Measurements from ENCODE around the gene LRRK1. TPM values are rescaled to one million over a fixed set of nuclear protein-coding genes. Genes with fewer than 3 reads are reported as not detected.

The LRRK1 gene
- polyA plus RNA-seq, 2 of the 4 experiments (the other 2 are of a cell fraction): 12.2 to 17.7 TPM

DNA sequence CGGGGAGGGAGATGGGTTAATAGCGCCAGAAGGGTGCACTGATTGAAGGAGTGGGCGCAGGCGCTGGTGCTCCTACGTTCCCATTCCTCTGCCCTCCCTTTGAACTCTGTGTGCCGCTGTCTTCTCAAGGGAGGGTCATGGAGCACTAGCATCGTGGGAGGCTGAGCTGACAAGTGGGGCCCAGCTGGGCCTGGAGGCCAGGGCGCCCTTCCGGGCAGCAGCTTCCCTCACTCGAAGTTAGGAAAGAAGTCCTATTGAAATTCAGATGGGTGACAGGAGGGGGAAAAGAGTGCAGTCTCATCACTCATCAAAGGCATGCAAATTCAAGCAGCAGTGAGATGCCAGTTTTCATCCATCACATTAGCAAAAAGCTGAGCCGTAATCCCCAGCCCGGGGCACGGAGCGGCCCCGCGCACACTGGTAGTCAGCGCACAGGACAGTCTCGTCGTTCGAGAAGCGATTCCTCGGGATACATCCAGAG is 128.2 kb downstream of the LRRK1 start:
- 89% methylated on average over 22 of the region's 22 CpGs for WGBS (ENCODE audit: missing lambda C conversion rate)
- no peak for TF ChIP-seq MYC (IDR thresholded peaks at IDR 0.05; ENCODE audit: borderline replicate concordance, low read length)
- TF ChIP-seq NFE2L2 (conservative IDR thresholded peaks at IDR 0.05; ENCODE audit: low read length): no peak
- no peak for TF ChIP-seq MAFK (IDR thresholded peaks at IDR 0.05; ENCODE audit: partially characterized antibody)
- TF ChIP-seq MAZ (IDR thresholded peaks at IDR 0.05; ENCODE audit: borderline replicate concordance, low read depth, low read length): no peak
- TF ChIP-seq ZNF302 (CRISPR knock-in tag; IDR thresholded peaks at IDR 0.05): no peak
- no peak for TF ChIP-seq JUNB (IDR thresholded peaks at IDR 0.05)
- TF ChIP-seq RAD21 (conservative IDR thresholded peaks at IDR 0.05 in 1 of 2, IDR thresholded peaks at IDR 0.05 in 1 of 2): no peak
- no peaks in the 10 kb centered on the region for H3K4me1 ChIP-seq
- ATAC-seq: no peak
- no peak for FAIRE-seq
- DNase-seq (ENCODE audit: low read depth in 1 of 2, low spot score in 1 of 2): no peak
- H3K27ac ChIP-seq: no peak overlapping the region
- no peak overlapping the region for H3K4me3 ChIP-seq
- H3K4me2 ChIP-seq: no peak overlapping the region
- CTCF ChIA-PET: interaction anchor here (1.4 to 3.3 kb wide), 3 partner anchors 32 to 211 kb away, joined by 5 to 12 read pairs (median 6); no protein-coding TSS in a partner anchor
- no peaks in the 10 kb centered on the region for H3K9me3 ChIP-seq
- POLR2A ChIA-PET: no interaction called here

DNA sequence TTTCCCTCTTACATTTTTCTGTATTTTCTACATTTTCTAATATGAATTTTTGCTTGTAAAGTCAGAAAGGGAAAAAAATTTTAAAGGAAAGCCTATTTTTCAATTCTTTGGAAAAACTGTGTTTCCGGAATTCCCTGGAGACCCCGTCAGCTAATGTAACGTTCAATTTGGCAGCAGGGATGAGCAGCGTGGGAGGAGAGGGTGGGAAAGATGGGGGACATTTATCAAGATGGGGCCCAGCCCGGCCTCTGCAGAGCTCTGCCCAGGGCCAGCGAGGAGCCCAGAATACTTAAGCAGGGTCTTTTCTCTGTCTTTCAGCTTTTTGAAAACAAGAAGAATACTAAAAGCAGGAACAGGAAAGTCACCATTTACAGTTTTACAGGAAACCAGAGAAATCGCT is 129.0 kb downstream of the LRRK1 start:
- no peak for FAIRE-seq
- no peak overlapping the region for H3K4me3 ChIP-seq
- H3K4me1 ChIP-seq: no peaks in the 10 kb centered on the region
- no peak for ATAC-seq
- no peaks in the 10 kb centered on the region for H3K9me3 ChIP-seq
- ChIA-PET POLR2A (no interaction called here), CTCF (interaction anchor here (1.0 to 3.3 kb wide), 5 partner anchors 21 to 210 kb away, joined by 3 to 12 read pairs (median 5); no protein-coding TSS in a partner anchor)
- DNase-seq (ENCODE audit: low read depth in 1 of 2, low spot score in 1 of 2): no peak
- no peak overlapping the region for H3K27ac ChIP-seq
- H3K4me2 ChIP-seq: no peak overlapping the region
- no peak for TF ChIP-seq NR3C1 (IDR thresholded peaks at IDR 0.05)
- TF ChIP-seq, protein P1, sequence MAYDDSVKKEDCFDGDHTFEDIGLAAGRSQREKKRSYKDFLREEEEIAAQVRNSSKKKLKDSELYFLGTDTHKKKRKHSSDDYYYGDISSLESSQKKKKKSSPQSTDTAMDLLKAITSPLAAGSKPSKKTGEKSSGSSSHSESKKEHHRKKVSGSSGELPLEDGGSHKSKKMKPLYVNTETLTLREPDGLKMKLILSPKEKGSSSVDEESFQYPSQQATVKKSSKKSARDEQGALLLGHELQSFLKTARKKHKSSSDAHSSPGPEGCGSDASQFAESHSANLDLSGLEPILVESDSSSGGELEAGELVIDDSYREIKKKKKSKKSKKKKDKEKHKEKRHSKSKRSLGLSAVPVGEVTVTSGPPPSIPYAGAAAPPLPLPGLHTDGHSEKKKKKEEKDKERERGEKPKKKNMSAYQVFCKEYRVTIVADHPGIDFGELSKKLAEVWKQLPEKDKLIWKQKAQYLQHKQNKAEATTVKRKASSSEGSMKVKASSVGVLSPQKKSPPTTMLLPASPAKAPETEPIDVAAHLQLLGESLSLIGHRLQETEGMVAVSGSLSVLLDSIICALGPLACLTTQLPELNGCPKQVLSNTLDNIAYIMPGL (CRISPR knock-in tag; IDR thresholded peaks at IDR 0.05; ENCODE audit: borderline replicate concordance): no peak
- no peak for TF ChIP-seq CHD2 (IDR thresholded peaks at IDR 0.05; ENCODE audit: low read length, partially characterized antibody)
- no peak for TF ChIP-seq HOXA7 (CRISPR knock-in tag; IDR thresholded peaks at IDR 0.05)
- 90% methylated on average over 7 of the region's 7 CpGs for WGBS (ENCODE audit: missing lambda C conversion rate)

DNA sequence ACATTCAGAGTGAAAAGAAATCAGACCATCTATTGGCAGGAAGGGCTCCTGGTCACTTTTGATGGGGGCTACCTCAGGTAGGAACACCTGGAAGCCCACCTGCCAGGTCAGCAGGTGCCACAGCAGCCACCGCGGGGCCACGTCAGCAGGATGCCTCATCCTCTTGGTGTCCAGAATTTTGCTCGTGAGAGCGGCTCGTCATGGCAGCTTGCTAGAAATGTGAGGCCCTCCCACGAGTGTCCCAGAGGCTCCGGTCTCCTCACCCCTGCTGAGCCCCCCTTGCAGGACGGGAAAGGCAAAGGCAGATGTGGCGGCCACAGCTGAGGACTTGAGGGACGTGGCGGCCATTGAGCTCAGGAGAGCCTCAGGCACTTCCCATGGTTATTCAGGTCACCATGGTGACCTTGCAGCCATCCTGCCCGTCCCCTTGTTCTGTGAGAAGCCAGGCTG is 129.4 kb downstream of the LRRK1 start:
- FAIRE-seq (no peak), DNase-seq (ENCODE audit: low read depth in 1 of 2, low spot score in 1 of 2) (no peak), ATAC-seq (no peak)
- Histone ChIP-seq H3K4me3 (no peak overlapping the region), H3K9me3 (no peaks in the 10 kb centered on the region), H3K4me2 (no peak overlapping the region), H3K27ac (no peak overlapping the region), H3K4me1 (no peaks in the 10 kb centered on the region)
- 87% methylated on average over 13 of the region's 13 CpGs for WGBS (ENCODE audit: missing lambda C conversion rate)
- ChIA-PET POLR2A (no interaction called here), CTCF (interaction anchor here (0.9 to 3.3 kb wide), 6 partner anchors 21 to 209 kb away, joined by 3 to 12 read pairs (median 4); no protein-coding TSS in a partner anchor)
- TF ChIP-seq, protein P2, sequence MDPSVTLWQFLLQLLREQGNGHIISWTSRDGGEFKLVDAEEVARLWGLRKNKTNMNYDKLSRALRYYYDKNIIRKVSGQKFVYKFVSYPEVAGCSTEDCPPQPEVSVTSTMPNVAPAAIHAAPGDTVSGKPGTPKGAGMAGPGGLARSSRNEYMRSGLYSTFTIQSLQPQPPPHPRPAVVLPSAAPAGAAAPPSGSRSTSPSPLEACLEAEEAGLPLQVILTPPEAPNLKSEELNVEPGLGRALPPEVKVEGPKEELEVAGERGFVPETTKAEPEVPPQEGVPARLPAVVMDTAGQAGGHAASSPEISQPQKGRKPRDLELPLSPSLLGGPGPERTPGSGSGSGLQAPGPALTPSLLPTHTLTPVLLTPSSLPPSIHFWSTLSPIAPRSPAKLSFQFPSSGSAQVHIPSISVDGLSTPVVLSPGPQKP (IDR thresholded peaks at IDR 0.05; ENCODE audit: low read depth, low read length): no peak
- TF ChIP-seq MYC (IDR thresholded peaks at IDR 0.05; ENCODE audit: borderline replicate concordance, low read length): no peak
- no peak for TF ChIP-seq MAFK (IDR thresholded peaks at IDR 0.05; ENCODE audit: partially characterized antibody)
- no peak for TF ChIP-seq FOSL2 (IDR thresholded peaks at IDR 0.05)
- TF ChIP-seq FOSL2 (CRISPR knock-in tag; IDR thresholded peaks at IDR 0.05): no peak
- TF ChIP-seq RFX5 (IDR thresholded peaks at IDR 0.05): no peak
- no peak for TF ChIP-seq KDM1A (IDR thresholded peaks at IDR 0.05; ENCODE audit: low read depth)

DNA sequence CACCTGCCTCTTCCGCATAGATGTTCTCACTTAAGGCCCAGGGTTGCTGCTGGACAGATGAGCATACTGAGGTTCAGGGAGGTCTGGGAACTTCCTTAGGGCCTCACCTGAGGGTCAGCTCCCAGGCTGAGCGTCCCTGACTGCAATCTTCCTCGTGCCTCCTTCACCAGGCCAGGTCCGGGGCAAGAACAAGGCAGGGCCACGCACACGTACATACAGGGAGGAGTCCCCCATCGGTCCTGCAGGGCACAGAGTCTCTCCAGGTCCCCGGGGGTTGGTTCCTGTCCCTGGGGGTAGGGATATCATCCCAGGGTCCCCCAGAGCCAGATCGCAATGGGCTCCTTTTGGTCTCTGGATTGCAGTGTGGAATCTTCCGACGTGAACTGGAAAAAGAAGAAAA is 130.1 kb downstream of the LRRK1 start:
- Histone ChIP-seq H3K4me1 (no peaks in the 10 kb centered on the region), H3K27ac (no peak overlapping the region), H3K4me2 (no peak overlapping the region), H3K9me3 (no peaks in the 10 kb centered on the region), H3K4me3 (no peak overlapping the region)
- 92% methylated on average over 11 of the region's 11 CpGs for WGBS (ENCODE audit: missing lambda C conversion rate)
- no peak for ATAC-seq
- no peak for FAIRE-seq
- CTCF ChIA-PET: interaction anchor here (0.9 to 3.3 kb wide), 4 partner anchors 22 to 209 kb away, joined by 3 to 12 read pairs (median 4); no protein-coding TSS in a partner anchor
- POLR2A ChIA-PET: no interaction called here
- no peak for DNase-seq (ENCODE audit: low read depth in 1 of 2, low spot score in 1 of 2)
- TF ChIP-seq CHD4 (IDR thresholded peaks at IDR 0.05; ENCODE audit: borderline replicate concordance): no peak
- TF ChIP-seq, protein P3, sequence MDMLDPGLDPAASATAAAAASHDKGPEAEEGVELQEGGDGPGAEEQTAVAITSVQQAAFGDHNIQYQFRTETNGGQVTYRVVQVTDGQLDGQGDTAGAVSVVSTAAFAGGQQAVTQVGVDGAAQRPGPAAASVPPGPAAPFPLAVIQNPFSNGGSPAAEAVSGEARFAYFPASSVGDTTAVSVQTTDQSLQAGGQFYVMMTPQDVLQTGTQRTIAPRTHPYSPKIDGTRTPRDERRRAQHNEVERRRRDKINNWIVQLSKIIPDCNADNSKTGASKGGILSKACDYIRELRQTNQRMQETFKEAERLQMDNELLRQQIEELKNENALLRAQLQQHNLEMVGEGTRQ (IDR thresholded peaks at IDR 0.05): no peak
- TF ChIP-seq, protein P4, sequence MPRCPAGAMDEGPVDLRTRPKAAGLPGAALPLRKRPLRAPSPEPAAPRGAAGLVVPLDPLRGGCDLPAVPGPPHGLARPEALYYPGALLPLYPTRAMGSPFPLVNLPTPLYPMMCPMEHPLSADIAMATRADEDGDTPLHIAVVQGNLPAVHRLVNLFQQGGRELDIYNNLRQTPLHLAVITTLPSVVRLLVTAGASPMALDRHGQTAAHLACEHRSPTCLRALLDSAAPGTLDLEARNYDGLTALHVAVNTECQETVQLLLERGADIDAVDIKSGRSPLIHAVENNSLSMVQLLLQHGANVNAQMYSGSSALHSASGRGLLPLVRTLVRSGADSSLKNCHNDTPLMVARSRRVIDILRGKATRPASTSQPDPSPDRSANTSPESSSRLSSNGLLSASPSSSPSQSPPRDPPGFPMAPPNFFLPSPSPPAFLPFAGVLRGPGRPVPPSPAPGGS (IDR thresholded peaks at IDR 0.05): no peak
- TF ChIP-seq ESRRA (IDR thresholded peaks at IDR 0.05; ENCODE audit: borderline replicate concordance, low read length): no peak
- TF ChIP-seq FOSL2 (IDR thresholded peaks at IDR 0.05): no peak
- TF ChIP-seq FOSL2 (CRISPR knock-in tag; IDR thresholded peaks at IDR 0.05): no peak
- TF ChIP-seq JUN (IDR thresholded peaks at IDR 0.05): no peak
- no peak for TF ChIP-seq FOXS1 (CRISPR knock-in tag; IDR thresholded peaks at IDR 0.05)
- no peak for TF ChIP-seq MYC (IDR thresholded peaks at IDR 0.05; ENCODE audit: borderline replicate concordance, low read length)
- TF ChIP-seq CEBPB (IDR thresholded peaks at IDR 0.05): no peak
- TF ChIP-seq GATA3 (IDR thresholded peaks at IDR 0.05; ENCODE audit: borderline replicate concordance): no peak
- TF ChIP-seq, protein P5, sequence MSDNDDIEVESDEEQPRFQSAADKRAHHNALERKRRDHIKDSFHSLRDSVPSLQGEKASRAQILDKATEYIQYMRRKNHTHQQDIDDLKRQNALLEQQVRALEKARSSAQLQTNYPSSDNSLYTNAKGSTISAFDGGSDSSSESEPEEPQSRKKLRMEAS (IDR thresholded peaks at IDR 0.05): no peak
- TF ChIP-seq PHF8 (IDR thresholded peaks at IDR 0.05; ENCODE audit: borderline replicate concordance, low read depth): no peak
- no peak for TF ChIP-seq BHLHE40 (IDR thresholded peaks at IDR 0.05; ENCODE audit: low read depth, low read length)

Measured in A549 (cell line).